Astrocyte (in vitro differentiated cells and primary cell): ENCODE results near the gene CFAP65. TPM values are rescaled to one million over a fixed set of nuclear protein-coding genes. Genes with fewer than 3 reads are reported as not detected.

Experiments used
- DNase-seq: peaks from one replicate; pipeline ENCODE4 v3.0.0-alpha.2; 2010; ENCODE audit warnings: low read depth
- FAIRE-seq: peaks from 2 replicates; lab custom pipeline; 2011; peaks lifted over from hg19 to GRCh38; lab: Jason Lieb, UNC
- H2AFZ ChIP-seq: 2 replicates; pipeline ENCODE4 v1.6.0; 2012; ENCODE audit warnings: low read depth, low read length, inconsistent platforms
- H3K27ac ChIP-seq: 2 replicates; pipeline ENCODE4 v1.5.1; 2011; ENCODE audit warnings: low read depth, low read length, inconsistent platforms
- H3K27me3 ChIP-seq: 2 replicates; pipeline ENCODE4 v1.6.0; 2011; ENCODE audit warnings: low read length, inconsistent platforms; ENCODE audit not compliant: insufficient read depth
- H3K36me3 ChIP-seq: 2 replicates; pipeline ENCODE4 v1.5.1; 2011; ENCODE audit warnings: low read length, inconsistent platforms; ENCODE audit not compliant: insufficient read depth
- H3K4me1 ChIP-seq: 2 replicates; pipeline ENCODE4 v1.5.1; 2011; ENCODE audit warnings: low read length, inconsistent platforms; ENCODE audit not compliant: insufficient read depth
- H3K4me2 ChIP-seq: 2 replicates; pipeline ENCODE4 v1.6.0; 2012; ENCODE audit warnings: low read length, inconsistent platforms
- H3K4me3 ChIP-seq: 2 replicates; pipeline ENCODE4 v1.5.1; 2011; ENCODE audit warnings: low read depth, mild to moderate bottlenecking, low read length, inconsistent platforms; ENCODE audit not compliant: insufficient read depth
- H3K79me2 ChIP-seq: 2 replicates; pipeline ENCODE4 v1.6.0; 2012; ENCODE audit warnings: mild to moderate bottlenecking, low read length, inconsistent platforms; ENCODE audit not compliant: insufficient read depth
- H3K9ac ChIP-seq: 2 replicates; pipeline ENCODE4 v1.6.0; 2012; ENCODE audit warnings: mild to moderate bottlenecking, low read length, inconsistent platforms
- H3K9me3 ChIP-seq: 2 replicates; pipeline ENCODE4 v1.5.1; 2012; ENCODE audit warnings: low read depth, mild to moderate bottlenecking, low read length, inconsistent platforms; ENCODE audit not compliant: insufficient read depth
- H4K20me1 ChIP-seq: 2 replicates; pipeline ENCODE4 v1.6.0; 2012; ENCODE audit warnings: low read length, inconsistent platforms; ENCODE audit not compliant: insufficient read depth
- H3K27ac Mint-ChIP-seq: one replicate; pipeline ENCODE4 v1.8.0; 2021; ENCODE audit warnings: mild to moderate bottlenecking, mixed read lengths; ENCODE audit not compliant: unreplicated experiment
- H3K27me3 Mint-ChIP-seq: one replicate; pipeline ENCODE4 v1.8.0; 2021; ENCODE audit warnings: low read depth, mixed read lengths; ENCODE audit not compliant: unreplicated experiment
- H3K36me3 Mint-ChIP-seq: one replicate; pipeline ENCODE4 v1.8.0; 2021; ENCODE audit warnings: low read depth, mixed read lengths; ENCODE audit not compliant: unreplicated experiment
- H3K4me1 Mint-ChIP-seq: one replicate; pipeline ENCODE4 v1.8.0; 2021; ENCODE audit warnings: low read depth, mixed read lengths; ENCODE audit not compliant: unreplicated experiment
- H3K4me3 Mint-ChIP-seq: one replicate; pipeline ENCODE4 v1.8.0; 2021; ENCODE audit warnings: mild to moderate bottlenecking, moderate library complexity, mixed read lengths; ENCODE audit not compliant: unreplicated experiment
- H3K9me3 Mint-ChIP-seq: one replicate; pipeline ENCODE4 v1.8.0; 2021; ENCODE audit warnings: mild to moderate bottlenecking, mixed read lengths; ENCODE audit not compliant: unreplicated experiment
- CTCF ChIP-seq: IDR thresholded peaks from 2 replicates; pipeline ENCODE4 v1.5.1; 2011; ENCODE audit warnings: low read depth, mild to moderate bottlenecking, inconsistent platforms, low read length, moderate library complexity; ENCODE audit not compliant: insufficient read depth
- EZH2 ChIP-seq: IDR thresholded peaks from 2 replicates; pipeline ENCODE4 v1.6.1; 2012; ENCODE audit warnings: mild to moderate bottlenecking, low read length, inconsistent platforms; ENCODE audit not compliant: insufficient read depth
- total RNA-seq: library from RNA; stranded (reverse); gene quantifications from 2 replicates; pipeline ENCODE4 v1.2.1, GENCODE V29; 2021

Gene CFAP65
- total RNA-seq, 1 donor from 2014 or later: 0.27 TPM

DNA sequence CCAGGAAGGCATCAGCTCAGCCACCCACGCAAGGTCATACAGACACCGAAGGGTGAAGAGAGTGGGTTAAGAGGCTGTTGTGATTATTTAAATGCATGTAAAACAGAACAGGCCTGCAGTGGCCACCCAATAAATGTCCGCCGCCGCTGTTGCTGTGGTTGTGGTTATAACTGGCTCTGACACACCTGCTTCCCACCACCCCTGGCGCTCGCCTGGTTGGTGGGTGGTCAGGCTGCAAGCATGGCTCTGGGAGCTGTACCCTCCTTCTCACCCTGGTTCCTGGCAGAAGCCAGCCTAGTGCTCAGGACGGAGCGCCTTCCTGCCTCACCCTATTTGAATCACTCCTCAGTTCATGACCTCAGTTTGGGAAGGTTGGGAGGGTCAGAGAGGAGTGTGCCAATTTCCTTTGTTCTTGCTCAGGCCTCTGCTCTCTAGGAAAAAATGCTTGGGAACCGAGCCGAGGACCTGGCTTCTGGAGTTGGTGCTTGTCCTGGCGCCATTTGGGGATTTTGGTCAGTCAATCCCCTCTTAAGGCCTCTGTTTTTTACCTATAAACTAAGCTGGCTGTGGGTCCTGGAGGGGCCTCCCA lies 42.8 kb downstream of the CFAP65 start:
- H3K27ac ChIP-seq: no peak overlapping the region
- no peaks in the 10 kb centered on the region for H4K20me1 ChIP-seq
- Mint-ChIP-seq H3K4me3 (no peak overlapping the region), H3K27me3 (peaks cover 75% of the 10 kb centered on the region), H3K4me1 (peaks cover 7% of the 10 kb centered on the region), H3K36me3 (no peaks in the 10 kb centered on the region), H3K27ac (no peak overlapping the region), H3K9me3 (peaks cover 1% of the 10 kb centered on the region)
- peaks cover 78% of the 10 kb centered on the region for H3K27me3 ChIP-seq
- DNase-seq: no peak
- peaks cover 4% of the 10 kb centered on the region for H3K4me1 ChIP-seq
- no peaks in the 10 kb centered on the region for H3K36me3 ChIP-seq
- H3K4me3 ChIP-seq: no peak overlapping the region
- no peak for FAIRE-seq
- no peak overlapping the region for H3K4me2 ChIP-seq
- no peak overlapping the region for H2AFZ ChIP-seq
- H3K9me3 ChIP-seq: no peaks in the 10 kb centered on the region
- TF ChIP-seq EZH2 (no peak), CTCF (no peak)
- H3K79me2 ChIP-seq: no peaks in the 10 kb centered on the region
- H3K9ac ChIP-seq: no peak overlapping the region

DNA sequence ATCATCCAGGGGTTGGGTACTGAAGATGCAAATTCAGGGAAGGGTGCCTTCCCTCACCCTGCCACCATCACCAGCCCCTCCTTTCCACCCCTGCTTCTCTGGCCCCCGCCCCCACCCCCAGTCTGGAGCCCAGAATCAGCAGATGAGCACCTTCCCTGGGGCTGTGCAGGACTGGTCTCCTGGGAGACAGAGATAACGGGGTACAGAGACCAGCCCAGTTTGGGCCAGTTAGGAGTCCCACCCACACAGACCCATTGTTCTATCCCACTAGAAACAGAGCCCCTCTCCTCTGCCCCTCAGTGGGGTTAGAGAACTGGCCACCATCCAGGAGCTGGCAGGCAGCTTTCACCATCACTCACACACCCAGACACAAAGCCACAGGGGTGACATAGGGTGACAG lies 43.6 kb downstream of the CFAP65 start:
- no peak overlapping the region for H3K4me2 ChIP-seq
- TF ChIP-seq CTCF: no peak
- no peak for TF ChIP-seq EZH2
- no peaks in the 10 kb centered on the region for H4K20me1 ChIP-seq
- H3K27me3 Mint-ChIP-seq: peaks cover 71% of the 10 kb centered on the region
- H3K27me3 ChIP-seq: peaks cover 78% of the 10 kb centered on the region
- H3K36me3 Mint-ChIP-seq: no peaks in the 10 kb centered on the region
- no peaks in the 10 kb centered on the region for H3K9me3 ChIP-seq
- H3K4me3 ChIP-seq: no peak overlapping the region
- FAIRE-seq (no peak), DNase-seq (no peak)
- H3K27ac ChIP-seq: no peak overlapping the region
- no peak overlapping the region for H3K27ac Mint-ChIP-seq
- no peaks in the 10 kb centered on the region for H3K9me3 Mint-ChIP-seq
- no peak overlapping the region for H2AFZ ChIP-seq
- H3K4me3 Mint-ChIP-seq: no peak overlapping the region
- H3K36me3 ChIP-seq: no peaks in the 10 kb centered on the region
- no peak overlapping the region for H3K9ac ChIP-seq
- peaks cover 9% of the 10 kb centered on the region for H3K4me1 ChIP-seq
- H3K4me1 Mint-ChIP-seq: peaks cover 6% of the 10 kb centered on the region
- H3K79me2 ChIP-seq: no peaks in the 10 kb centered on the region

GRCh38 chr2:218996937-218997336 lies 44.4 kb downstream of the CFAP65 start:
- no peaks in the 10 kb centered on the region for H3K9me3 ChIP-seq
- Mint-ChIP-seq H3K4me1 (peaks cover 4% of the 10 kb centered on the region), H3K27me3 (peaks cover 74% of the 10 kb centered on the region), H3K27ac (no peak overlapping the region), H3K9me3 (no peaks in the 10 kb centered on the region), H3K36me3 (no peaks in the 10 kb centered on the region), H3K4me3 (no peak overlapping the region)
- TF ChIP-seq EZH2 (no peak), CTCF (no peak)
- FAIRE-seq (no peak), DNase-seq (no peak)
- no peaks in the 10 kb centered on the region for H3K79me2 ChIP-seq
- H3K4me3 ChIP-seq: no peak overlapping the region
- peaks cover 9% of the 10 kb centered on the region for H3K4me1 ChIP-seq
- no peaks in the 10 kb centered on the region for H3K36me3 ChIP-seq
- H3K27me3 ChIP-seq: peaks cover 79% of the 10 kb centered on the region
- H3K4me2 ChIP-seq: no peak overlapping the region
- H3K9ac ChIP-seq: no peak overlapping the region
- peaks cover under 1% of the 10 kb centered on the region for H4K20me1 ChIP-seq
- H3K27ac ChIP-seq: no peak overlapping the region
- H2AFZ ChIP-seq: no peak overlapping the region
